BE2C (cell line): Measurements from ENCODE around the gene TMEM151B.
A peak's percentile ranks its signal among the peaks of the same experiment; 100 is the strongest.

Source experiments
- DNase-seq: peaks from one replicate; pipeline ENCODE4 v3.0.0-alpha.2; 2020
- H3K27me3 ChIP-seq: fragments of 250-450 bp; sonication (Bioruptor Pico); 2 replicates; pipeline ENCODE4 v1.5.1; 2020; ENCODE audit warnings: mild to moderate bottlenecking
- H3K36me3 ChIP-seq: fragments of 250-450 bp; sonication (Bioruptor Pico); 2 replicates; pipeline ENCODE4 v1.5.1; 2020; ENCODE audit warnings: mild to moderate bottlenecking
- H3K4me1 ChIP-seq: fragments of 250-450 bp; sonication (Bioruptor Pico); 2 replicates; pipeline ENCODE4 v1.5.1; 2020
- H3K4me3 ChIP-seq: 2 replicates; pipeline ENCODE4 v1.5.1; 2011; ENCODE audit warnings: low read depth, low read length
- H3K9me3 ChIP-seq: fragments of 250-450 bp; sonication (Bioruptor Pico); 2 replicates; pipeline ENCODE4 v1.5.1; 2020
- CTCF ChIP-seq: IDR thresholded peaks from 2 replicates; pipeline ENCODE4 v1.5.1; 2012; ENCODE audit warnings: mild to moderate bottlenecking, low read depth, low read length

The TMEM151B gene

DNA sequence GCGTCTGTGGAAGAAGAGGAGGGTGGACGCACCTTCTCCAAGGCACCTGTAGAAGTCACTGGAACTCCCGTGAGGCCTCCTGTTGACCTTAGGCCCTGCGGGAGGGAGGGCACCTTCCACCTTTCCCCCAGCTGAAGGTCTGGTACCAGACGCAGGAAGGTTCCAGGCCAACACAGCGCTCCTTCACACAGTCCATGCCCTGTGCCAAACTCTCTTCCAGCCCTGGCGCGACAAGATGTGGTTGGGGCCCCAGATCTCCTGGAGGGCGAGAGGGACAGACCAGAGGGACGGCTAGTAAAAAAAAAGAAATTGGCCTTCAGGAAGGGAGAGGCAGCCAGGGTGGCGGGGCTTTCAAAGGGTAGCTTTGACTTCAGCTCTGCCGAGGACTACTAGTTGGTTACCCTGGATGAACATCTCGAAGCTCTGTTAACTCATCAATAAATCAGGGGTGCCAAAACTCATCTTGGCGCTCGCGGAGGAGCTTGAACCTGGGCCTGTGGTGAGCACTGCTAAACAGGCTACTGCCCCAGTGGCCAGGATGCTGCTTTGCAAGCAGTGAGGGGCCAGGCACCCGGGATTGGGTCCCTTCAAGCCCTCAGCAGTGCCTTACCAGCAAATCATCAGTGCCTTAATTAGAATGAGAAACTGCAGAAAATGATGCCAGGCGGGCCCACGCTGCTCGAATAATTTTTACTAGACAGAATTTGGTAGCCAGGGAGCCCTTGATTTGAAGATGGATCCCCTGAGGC lies 28.0 kb downstream of the TMEM151B start:
- Histone ChIP-seq H3K27me3 (peaks cover 3% of the 10 kb centered on the region; the same call in 1 of the 2 replicates), H3K4me3 (peak overlapping the region; percentile 48), H3K4me1 (peaks cover 5% of the 10 kb centered on the region; the same call in 1 of the 2 replicates), H3K9me3 (no peaks in the 10 kb centered on the region), H3K36me3 (peaks cover 29% of the 10 kb centered on the region)
- no peak for DNase-seq
- TF ChIP-seq CTCF, result 0 out of 2 replicates have a peak, but pooled peaks have one; percentile 12

DNA sequence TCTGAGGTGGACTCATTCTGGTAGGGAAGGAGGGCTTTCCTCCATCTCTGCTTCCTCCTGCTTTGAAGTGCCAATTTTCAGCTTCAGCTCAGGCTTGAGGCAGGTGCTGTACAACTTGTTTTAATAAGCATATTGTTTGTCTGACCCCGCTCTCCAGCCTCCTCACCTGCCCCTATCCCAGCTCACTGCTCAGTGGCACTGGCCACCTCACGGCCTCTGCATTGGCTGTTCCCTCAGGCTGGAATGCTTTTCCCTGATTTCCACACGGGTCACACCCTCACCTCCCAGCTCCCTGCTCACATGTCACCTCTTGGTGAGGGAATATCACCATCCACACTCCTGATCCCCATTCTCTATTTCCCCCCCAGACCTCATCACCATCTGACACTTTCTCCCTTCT lies 28.6 kb downstream of the TMEM151B start:
- DNase-seq, result no peak
- Histone ChIP-seq H3K4me3 (no peak overlapping the region), H3K36me3 (peaks cover 35% of the 10 kb centered on the region), H3K27me3 (peaks cover 3% of the 10 kb centered on the region; the same call in 1 of the 2 replicates), H3K4me1 (peaks cover 5% of the 10 kb centered on the region; the same call in 1 of the 2 replicates), H3K9me3 (no peaks in the 10 kb centered on the region)
- TF ChIP-seq CTCF, result no peak

DNA sequence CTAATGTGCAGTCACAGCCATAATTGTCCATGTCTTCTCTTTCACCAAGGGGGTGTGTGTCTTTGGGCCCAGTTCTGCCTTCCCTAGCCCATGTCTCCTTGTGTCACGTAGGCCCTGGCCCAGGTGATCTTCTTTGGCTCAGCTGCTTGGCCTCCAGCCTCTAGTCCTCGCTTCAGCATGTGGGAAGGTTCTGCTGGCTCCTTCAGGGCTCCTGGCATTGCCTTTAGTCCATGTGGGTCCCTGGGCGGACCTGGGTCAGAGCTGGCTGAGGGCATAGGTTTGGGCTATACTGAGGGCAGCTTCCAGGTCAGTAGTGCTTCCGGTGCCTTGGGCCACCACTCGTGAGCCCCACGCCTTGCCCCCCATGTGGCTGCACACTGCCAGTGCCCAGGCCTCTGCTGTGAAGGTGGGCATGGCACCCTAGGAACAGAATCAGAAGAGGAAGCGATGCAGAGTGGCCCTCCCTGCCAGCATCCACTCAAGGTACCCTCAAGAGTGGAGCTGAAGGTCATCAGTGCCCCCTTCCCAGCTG lies 30.1 kb downstream of the TMEM151B start:
- Histone ChIP-seq H3K36me3 (peaks cover 50% of the 10 kb centered on the region), H3K27me3 (peaks cover 3% of the 10 kb centered on the region; the same call in 1 of the 2 replicates), H3K4me1 (peaks cover 5% of the 10 kb centered on the region; the same call in 1 of the 2 replicates), H3K9me3 (no peaks in the 10 kb centered on the region), H3K4me3 (no peak overlapping the region)
- no peak for TF ChIP-seq CTCF
- DNase-seq, result no peak

GRCh38 chr6:44301106-44301505 lies 30.9 kb downstream of the TMEM151B start:
- H3K4me3 ChIP-seq, result no peak overlapping the region
- H3K36me3 ChIP-seq, result peaks cover 58% of the 10 kb centered on the region
- H3K27me3 ChIP-seq, result no peaks in the 10 kb centered on the region; the same call in 1 of the 2 replicates
- peaks cover 5% of the 10 kb centered on the region; the same call in 1 of the 2 replicates for H3K4me1 ChIP-seq
- no peak for TF ChIP-seq CTCF
- DNase-seq, result no peak
- H3K9me3 ChIP-seq, result no peaks in the 10 kb centered on the region

DNA sequence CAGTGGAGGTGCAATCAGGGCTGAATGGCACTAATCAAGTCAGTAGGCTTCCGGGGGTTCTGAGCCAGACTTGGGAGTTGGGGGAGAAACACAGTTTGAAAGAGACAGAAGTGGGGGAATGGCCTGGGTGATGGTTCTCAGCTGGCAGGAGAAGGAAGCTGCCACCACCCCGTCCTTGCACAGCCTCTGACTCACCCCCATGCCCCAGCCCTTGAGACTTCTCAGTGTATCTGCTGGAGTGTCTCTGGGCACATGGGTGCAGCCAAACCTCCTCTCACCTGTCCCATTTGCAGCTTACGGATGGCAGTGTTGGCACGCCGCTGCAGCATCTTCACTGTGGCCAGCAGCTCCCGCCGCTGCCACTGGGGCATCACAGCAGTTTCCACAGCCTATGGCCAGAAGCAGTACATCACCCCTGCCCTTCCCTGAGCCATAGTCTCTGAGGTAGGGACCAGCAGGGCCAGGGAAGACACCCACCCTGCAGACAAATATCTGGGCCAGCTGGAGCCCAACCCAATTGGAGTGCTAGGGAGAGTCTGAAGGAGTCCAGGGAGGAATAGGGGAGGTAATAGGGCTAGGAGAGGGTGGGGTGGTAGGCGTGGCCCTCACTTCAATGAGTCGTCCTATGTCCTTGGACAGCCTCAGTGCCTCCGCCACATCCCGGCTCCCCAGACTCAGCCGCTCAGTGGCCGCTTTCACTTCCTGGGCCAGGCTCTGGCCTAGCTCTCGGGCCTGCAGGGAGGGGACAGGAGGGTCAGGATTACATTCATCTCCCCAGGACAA lies 31.7 kb downstream of the TMEM151B start:
- no peaks in the 10 kb centered on the region for H3K27me3 ChIP-seq
- peaks cover 67% of the 10 kb centered on the region for H3K36me3 ChIP-seq
- H3K4me1 ChIP-seq, result peaks cover 5% of the 10 kb centered on the region; the same call in 1 of the 2 replicates
- H3K4me3 ChIP-seq, result no peak overlapping the region
- TF ChIP-seq CTCF, result no peak
- no peak for DNase-seq
- H3K9me3 ChIP-seq, result no peaks in the 10 kb centered on the region
